ENCODE measurements around the gene PDE7B. TPM values are rescaled to one million over a fixed set of nuclear protein-coding genes. Genes with fewer than 3 reads are reported as not detected.

Gene PDE7B
- total RNA-seq, 3 donors from 2014 or later, result 2.1 to 4.0 (median 2.2) TPM

- no peak overlapping the region for H3K4me3 ChIP-seq
- TF ChIP-seq, protein P1, sequence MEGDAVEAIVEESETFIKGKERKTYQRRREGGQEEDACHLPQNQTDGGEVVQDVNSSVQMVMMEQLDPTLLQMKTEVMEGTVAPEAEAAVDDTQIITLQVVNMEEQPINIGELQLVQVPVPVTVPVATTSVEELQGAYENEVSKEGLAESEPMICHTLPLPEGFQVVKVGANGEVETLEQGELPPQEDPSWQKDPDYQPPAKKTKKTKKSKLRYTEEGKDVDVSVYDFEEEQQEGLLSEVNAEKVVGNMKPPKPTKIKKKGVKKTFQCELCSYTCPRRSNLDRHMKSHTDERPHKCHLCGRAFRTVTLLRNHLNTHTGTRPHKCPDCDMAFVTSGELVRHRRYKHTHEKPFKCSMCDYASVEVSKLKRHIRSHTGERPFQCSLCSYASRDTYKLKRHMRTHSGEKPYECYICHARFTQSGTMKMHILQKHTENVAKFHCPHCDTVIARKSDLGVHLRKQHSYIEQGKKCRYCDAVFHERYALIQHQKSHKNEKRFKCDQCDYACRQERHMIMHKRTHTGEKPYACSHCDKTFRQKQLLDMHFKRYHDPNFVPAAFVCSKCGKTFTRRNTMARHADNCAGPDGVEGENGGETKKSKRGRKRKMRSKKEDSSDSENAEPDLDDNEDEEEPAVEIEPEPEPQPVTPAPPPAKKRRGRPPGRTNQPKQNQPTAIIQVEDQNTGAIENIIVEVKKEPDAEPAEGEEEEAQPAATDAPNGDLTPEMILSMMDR (IDR thresholded peaks at IDR 0.05), result no peak
- no peak for ATAC-seq
- no peaks in the 10 kb centered on the region for H3K36me3 ChIP-seq (ENCODE audit: low read depth)
- no peaks in the 10 kb centered on the region for H3K9me3 ChIP-seq
- H3K4me1 ChIP-seq (ENCODE audit: low read depth), result no peaks in the 10 kb centered on the region
- intact Hi-C loops (cut with DNase I, micrococcal nuclease), result no loop called here
- DNase-seq, result no peak
These were observed 242.3 kb downstream of the PDE7B start for GRCh38 chr6:136093835-136094234.

GRCh38 chr6:136094812-136095211, 243.3 kb downstream of the PDE7B start:
- Histone ChIP-seq H3K4me1 (ENCODE audit: low read depth) (no peaks in the 10 kb centered on the region), H3K36me3 (ENCODE audit: low read depth) (no peaks in the 10 kb centered on the region), H3K4me3 (no peak overlapping the region), H3K9me3 (no peaks in the 10 kb centered on the region)
- DNase-seq (no peak), ATAC-seq (no peak)
- intact Hi-C loops (cut with DNase I, micrococcal nuclease), result no loop called here
- TF ChIP-seq, protein P1 (IDR thresholded peaks at IDR 0.05), result no peak

- H3K36me3 ChIP-seq (ENCODE audit: low read depth), result no peaks in the 10 kb centered on the region
- H3K9me3 ChIP-seq, result no peaks in the 10 kb centered on the region
- H3K4me3 ChIP-seq, result no peak overlapping the region
- ATAC-seq, result no peak
- TF ChIP-seq, protein P1 (IDR thresholded peaks at IDR 0.05), result no peak
- intact Hi-C loops (cut with DNase I, micrococcal nuclease), result no loop called here
- DNase-seq, result no peak
- no peaks in the 10 kb centered on the region for H3K4me1 ChIP-seq (ENCODE audit: low read depth)
These were observed 244.5 kb downstream of the PDE7B start for GRCh38 chr6:136095986-136096385.

DNA sequence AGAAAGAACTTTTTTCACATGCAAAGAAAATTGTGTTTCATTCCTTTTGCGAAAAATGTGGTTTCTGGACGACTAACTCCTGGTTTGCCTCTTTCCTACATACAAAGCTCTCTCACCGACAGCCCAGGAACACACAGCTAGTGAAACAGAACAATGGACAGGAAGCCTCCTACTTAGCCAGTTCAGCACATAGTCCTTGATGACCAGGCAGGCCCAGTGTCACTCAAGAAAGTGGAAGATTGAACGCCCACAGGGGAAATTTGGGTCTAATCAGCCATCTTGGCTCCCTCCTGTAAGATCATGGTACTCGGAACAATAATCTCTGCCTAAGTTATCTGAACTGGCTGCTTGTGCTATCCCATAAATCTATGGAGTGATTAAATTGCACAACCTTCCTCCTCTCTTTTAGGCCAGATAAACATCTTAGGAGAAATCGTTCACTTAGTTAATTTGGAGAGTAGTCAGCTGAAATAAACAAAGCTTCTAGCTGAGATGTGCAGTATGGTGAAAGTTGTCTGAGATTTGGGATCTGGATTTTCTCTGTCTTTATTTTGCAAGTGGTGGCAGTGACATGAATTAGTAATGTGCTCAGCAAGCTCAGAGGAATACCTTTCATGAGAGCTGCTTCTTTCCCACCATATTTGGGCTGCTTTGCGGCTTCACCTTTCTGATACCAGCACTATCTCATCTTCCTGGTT, 251.6 kb downstream of the PDE7B start:
- no peaks in the 10 kb centered on the region for H3K4me1 ChIP-seq (ENCODE audit: low read depth)
- intact Hi-C loops (cut with DNase I, micrococcal nuclease), result no loop called here
- ATAC-seq, result peak; percentile 28
- DNase-seq, result no peak
- no peaks in the 10 kb centered on the region for H3K9me3 ChIP-seq
- TF ChIP-seq, protein P1 (IDR thresholded peaks at IDR 0.05), result no peak
- no peaks in the 10 kb centered on the region for H3K36me3 ChIP-seq (ENCODE audit: low read depth)
- H3K4me3 ChIP-seq, result no peak overlapping the region

- Histone ChIP-seq H3K4me3 (no peak overlapping the region), H3K4me1 (ENCODE audit: low read depth) (no peaks in the 10 kb centered on the region), H3K36me3 (ENCODE audit: low read depth) (no peaks in the 10 kb centered on the region), H3K9me3 (no peaks in the 10 kb centered on the region)
- TF ChIP-seq, protein P1 (IDR thresholded peaks at IDR 0.05), result no peak
- DNase-seq (peak in 2 of 3 donors; percentile 16 to 26), ATAC-seq (peak; percentile 43)
- intact Hi-C loops (cut with DNase I, micrococcal nuclease), result no loop called here
These were observed 252.3 kb downstream of the PDE7B start for GRCh38 chr6:136103763-136104311.

Data from mucosa of descending colon (tissue), 3 donors.